Mucosa of descending colon (tissue), 3 donors: ENCODE measurements around the gene ZNF525. TPM values are rescaled to one million over a fixed set of nuclear protein-coding genes. Genes with fewer than 3 reads are reported as not detected.
"Not testable (repeated sequence)": the region's sequence is repeated elsewhere in the genome, so short reads cannot be mapped to it uniquely, and the experiment has no call there.

ENCODE experiments used
- ATAC-seq: fragments of 200-7000 bp; cut with Tn5 transposase; one replicate; pipeline ENCODE4 v1.9.1; 2020; ENCODE audit warnings: mild to moderate bottlenecking, moderate library complexity
- DNase-seq, 3 donors: peaks; one replicate each; pipeline ENCODE4 v3.0.0-alpha.2; 2020
- H3K36me3 ChIP-seq: fragments of 200-600 bp; one replicate; pipeline ENCODE4 v1.8.0; 2021; ENCODE audit warnings: low read depth, mild to moderate bottlenecking
- H3K4me1 ChIP-seq: fragments of 200-600 bp; one replicate; pipeline ENCODE4 v1.8.0; 2021; ENCODE audit warnings: low read depth, mild to moderate bottlenecking
- H3K4me3 ChIP-seq: fragments of 200-600 bp; one replicate; pipeline ENCODE4 v1.8.0; 2021; ENCODE audit warnings: mild to moderate bottlenecking
- H3K9me3 ChIP-seq: fragments of 200-600 bp; one replicate; pipeline ENCODE4 v1.8.0; 2021; ENCODE audit warnings: mild to moderate bottlenecking
- intact Hi-C, 2 donors: fragments of 100-400 bp; cut with DNase I in 1 of 2; cut with micrococcal nuclease in 1 of 2; formaldehyde crosslinking; loops; one replicate each; pipeline versions ENCODE4 v1.11.0 to v1.11.1; 2022; cut with DNase I, micrococcal nuclease
- long read RNA-seq, 2 donors: library from polyadenylated mRNA; unstranded; transcript quantifications; one replicate each; pipeline ENCODE4 v2.0.0, GENCODE V29; 2019 to 2021
- total RNA-seq, 3 donors: library from RNA; stranded (reverse); fragmentation: NEBNext Ultra II Directional in 2 of 3; extraction: Animal tissue kit (Norgen Biotek cat#: 25700) in 2 of 3; gene quantifications; one replicate each; pipeline versions ENCODE4 v1.2.1 to v1.2.4, GENCODE V29; 2021 to 2023
- TF ChIP-seq, protein P1 (sequence below): fragments of 200-600 bp; IDR thresholded peaks from one replicate; pipeline ENCODE4 v1.8.0; 2022; ENCODE audit warnings: antibody characterized with exemption, mild to moderate bottlenecking
- donor health status: DM: no; HTN: no; CAD: no; lungs with moderate emphysema.
- donor health status: DM: no; HTN: no; CAD: no.
- donor health status: DM: no; HTN: yes; CAD: no.

The ZNF525 gene
- total RNA-seq: 10 to 100 TPM; 11.9 to 18.3 (median 16.5) TPM
- long read RNA-seq, donor 1: 0 reads
- long read RNA-seq, donor 2: 0 reads

DNA sequence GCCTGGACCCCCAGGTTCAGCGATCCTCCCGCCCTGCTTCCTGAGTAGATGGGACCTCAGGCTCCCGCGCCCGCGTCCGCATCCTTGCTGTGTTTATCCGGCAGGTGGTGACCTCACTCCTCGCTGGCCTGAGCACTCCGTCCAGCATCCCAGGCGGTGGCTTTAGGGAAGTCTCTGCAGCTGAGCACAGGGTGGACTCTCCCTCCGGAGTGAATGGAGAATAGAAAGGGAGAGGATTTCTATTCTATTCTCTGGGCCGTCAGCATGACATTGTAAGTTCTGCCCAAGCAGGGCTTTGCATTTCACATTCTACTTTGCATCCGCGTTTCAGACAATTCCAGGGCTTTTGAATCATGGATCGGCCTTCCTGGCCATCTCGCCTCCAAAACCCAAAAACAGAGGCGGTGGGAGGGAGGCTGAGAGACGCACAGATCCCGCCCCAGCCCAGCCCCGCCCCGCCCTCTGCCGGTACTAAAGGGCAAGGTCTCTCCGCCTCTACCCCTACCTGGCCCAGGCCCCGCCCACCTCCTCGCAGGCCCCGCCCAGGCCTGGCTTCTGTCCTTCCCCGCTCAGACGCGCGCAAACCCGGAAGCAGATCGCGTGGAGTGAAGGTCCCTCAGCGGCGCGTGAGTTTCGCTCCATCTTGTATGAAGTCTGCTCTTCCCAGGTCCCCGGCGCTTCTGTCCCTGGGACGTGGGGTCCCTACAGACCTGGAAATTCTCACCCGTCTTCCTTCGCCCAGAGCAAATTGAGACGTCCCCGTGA, at the start of gene ZNF525:
Gene ZNF525, plus strand, starts transcription at position 572 of the 765 bp plus-strand sequence. CDS start 6,577 bp downstream, outside the sequence.
- Histone ChIP-seq H3K4me1 (no peaks in the 10 kb centered on the region), H3K4me3 (peak within 1 kb of the TSS; percentile 33), H3K9me3 (peaks cover 13% of the 10 kb centered on the region), H3K36me3 (no peaks in the 10 kb centered on the region)
- TF ChIP-seq, protein P1, sequence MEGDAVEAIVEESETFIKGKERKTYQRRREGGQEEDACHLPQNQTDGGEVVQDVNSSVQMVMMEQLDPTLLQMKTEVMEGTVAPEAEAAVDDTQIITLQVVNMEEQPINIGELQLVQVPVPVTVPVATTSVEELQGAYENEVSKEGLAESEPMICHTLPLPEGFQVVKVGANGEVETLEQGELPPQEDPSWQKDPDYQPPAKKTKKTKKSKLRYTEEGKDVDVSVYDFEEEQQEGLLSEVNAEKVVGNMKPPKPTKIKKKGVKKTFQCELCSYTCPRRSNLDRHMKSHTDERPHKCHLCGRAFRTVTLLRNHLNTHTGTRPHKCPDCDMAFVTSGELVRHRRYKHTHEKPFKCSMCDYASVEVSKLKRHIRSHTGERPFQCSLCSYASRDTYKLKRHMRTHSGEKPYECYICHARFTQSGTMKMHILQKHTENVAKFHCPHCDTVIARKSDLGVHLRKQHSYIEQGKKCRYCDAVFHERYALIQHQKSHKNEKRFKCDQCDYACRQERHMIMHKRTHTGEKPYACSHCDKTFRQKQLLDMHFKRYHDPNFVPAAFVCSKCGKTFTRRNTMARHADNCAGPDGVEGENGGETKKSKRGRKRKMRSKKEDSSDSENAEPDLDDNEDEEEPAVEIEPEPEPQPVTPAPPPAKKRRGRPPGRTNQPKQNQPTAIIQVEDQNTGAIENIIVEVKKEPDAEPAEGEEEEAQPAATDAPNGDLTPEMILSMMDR: peak; percentile 47
- intact Hi-C loops: no loop called here
- DNase-seq (peak; percentile 97 to 98 (median 97)), ATAC-seq (peak; percentile 100)

DNA sequence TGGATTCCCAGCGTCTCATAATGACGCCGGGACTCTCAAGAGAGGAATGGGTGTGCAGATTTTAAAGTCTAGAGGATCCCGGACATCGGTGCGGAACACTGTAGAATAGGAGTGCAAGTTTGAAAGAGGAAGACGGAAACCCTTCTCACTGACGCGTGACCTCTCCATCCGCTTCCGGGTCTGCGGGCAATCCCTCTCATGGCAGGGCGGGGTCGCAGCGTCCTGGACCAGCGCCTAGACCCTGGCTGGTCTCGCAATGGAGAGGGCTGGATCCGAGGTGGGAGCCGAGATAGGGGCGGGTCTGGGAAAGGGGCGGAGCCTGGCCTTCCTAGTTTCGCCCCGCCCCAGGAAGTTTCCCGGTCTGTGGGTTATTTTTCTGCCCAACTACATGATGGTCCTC, 36.5 kb upstream of the ZNF525 start:
- H3K36me3 ChIP-seq: no peaks in the 10 kb centered on the region
- ATAC-seq (no peak), DNase-seq (no peak)
- intact Hi-C loops: no loop called here
- H3K9me3 ChIP-seq: peaks cover 14% of the 10 kb centered on the region
- TF ChIP-seq, protein P1: no peak
- no peaks in the 10 kb centered on the region for H3K4me1 ChIP-seq
- H3K4me3 ChIP-seq: no peak overlapping the region

DNA sequence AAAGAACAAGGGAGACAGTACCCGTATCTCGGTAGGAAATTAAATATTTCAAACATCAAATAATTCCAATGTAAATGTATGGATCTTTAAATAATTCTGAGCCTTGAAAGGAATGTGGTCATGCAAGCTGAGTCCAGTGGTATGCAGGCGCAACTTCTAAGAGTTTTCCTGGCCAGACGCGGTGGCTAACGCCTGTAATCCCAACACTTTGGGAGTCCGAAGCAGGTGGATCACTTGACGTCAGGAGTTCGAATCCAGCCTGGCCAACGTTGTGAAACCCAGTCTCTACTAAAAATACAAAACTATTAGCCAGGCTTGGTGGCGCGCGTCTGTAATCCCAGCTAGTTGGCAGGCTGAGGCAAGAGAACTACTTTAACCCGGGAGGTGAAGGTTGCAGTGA, 33.0 kb upstream of the ZNF525 start:
- ATAC-seq (no peak), DNase-seq (no peak)
- Histone ChIP-seq H3K4me1 (peaks cover 3% of the 10 kb centered on the region), H3K4me3 (no peak overlapping the region), H3K9me3 (peaks cover 12% of the 10 kb centered on the region), H3K36me3 (no peaks in the 10 kb centered on the region)
- intact Hi-C loops: no loop called here
- TF ChIP-seq, protein P1: no peak

DNA sequence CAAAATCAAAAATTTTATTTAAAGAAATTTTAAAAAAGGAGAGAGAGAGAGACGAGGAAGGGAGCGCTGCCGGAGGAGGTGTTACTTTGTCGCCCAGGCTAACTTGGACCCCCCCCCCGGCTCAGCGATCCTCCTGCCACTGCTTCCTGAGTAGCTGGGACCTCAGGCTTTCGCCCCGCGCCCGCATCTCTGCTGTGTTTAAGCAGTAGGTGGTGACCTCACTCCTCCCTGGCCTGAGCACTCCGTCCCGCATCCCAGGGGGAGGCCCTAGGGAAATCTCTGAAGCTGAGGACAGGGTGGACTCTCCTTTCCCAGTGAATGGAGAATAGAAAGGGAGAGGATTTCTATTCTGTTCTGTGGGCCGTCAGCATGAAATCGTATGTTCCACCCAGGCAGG, 32.4 kb upstream of the ZNF525 start:
- DNase-seq (peak; percentile 43 to 68 (median 55)), ATAC-seq (peak; percentile 30)
- H3K36me3 ChIP-seq: no peaks in the 10 kb centered on the region
- TF ChIP-seq, protein P1: no peak
- H3K9me3 ChIP-seq: peaks cover 14% of the 10 kb centered on the region
- intact Hi-C loops: no loop called here
- H3K4me1 ChIP-seq: peaks cover 3% of the 10 kb centered on the region
- H3K4me3 ChIP-seq: peak overlapping the region; percentile 62

DNA sequence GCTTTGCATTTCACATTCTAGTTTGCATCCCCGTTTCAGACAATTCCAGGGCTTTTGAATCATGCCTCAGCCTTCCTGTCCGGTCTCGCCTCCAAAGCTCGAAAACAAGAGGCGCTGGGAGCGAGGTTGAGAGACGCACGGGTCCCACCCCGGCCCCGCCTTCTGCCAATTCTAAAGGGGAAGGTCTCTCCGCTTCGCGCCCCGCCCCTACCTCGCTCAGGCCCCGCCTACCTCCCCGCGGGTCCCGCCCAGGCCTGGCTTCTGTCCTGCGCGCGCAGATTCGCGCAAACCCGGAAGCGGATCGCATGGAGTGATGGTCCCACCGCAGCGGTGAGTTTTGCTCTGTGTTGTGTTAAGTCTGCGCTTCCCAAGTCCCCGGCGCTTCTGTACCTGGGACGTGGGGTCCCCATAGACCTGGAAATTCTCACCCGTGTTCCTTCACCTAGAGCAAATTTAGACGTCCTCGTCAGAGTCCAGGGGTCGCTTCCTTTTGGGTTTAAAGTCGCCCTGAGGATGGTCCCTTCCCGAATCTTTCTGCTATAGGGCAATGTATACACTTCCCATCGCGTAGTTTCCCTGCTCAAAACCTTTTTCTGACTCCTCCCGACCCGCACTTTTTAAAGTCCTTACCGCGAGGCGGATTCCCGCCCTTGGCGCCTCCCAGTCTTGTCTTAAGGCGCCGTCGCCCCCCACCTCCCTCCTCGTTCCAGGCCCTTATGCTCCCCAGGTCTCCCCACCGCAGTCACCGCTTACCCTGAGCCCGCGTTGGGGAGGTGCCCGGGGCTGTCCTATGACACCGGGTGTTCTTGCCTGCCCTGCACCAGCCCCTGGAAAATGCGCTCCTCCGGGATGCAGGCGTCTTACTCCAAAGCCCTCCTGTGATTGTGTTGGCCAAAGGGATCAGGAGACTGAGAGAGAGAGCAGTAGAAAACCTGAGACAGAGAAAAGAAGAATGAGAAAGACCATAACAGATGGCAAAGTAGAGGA, 31.7 kb upstream of the ZNF525 start, which contains the start of gene ZNF845:
Gene ZNF845, plus strand, starts transcription at position 287 of the 987 bp plus-strand sequence. CDS start 7,559 bp downstream, outside the sequence.
- ATAC-seq: peak; percentile 100
- intact Hi-C loops: no loop called here

DNA sequence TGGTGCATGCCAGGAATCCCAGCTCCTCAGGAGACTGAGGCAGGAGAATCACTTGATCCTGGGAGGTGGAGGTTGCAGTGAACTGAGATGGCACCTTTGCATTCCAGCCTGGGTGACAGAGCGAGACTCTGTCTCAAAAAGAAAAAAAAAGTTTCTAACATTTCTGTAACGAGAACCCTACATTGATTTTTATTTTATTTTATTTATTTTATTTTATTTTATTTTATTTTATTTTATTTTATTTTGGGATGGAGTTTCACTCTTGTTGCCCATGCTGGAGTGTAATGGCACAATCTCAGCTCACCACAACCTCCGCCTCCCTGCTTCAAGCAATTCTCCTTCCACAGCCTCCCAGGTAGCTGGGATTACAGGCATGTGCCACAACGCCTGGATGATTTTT, 21.1 kb upstream of the ZNF525 start:
- H3K4me1 ChIP-seq, H3K4me3 ChIP-seq, intact Hi-C loops, DNase-seq, ATAC-seq: not testable (repeated sequence)
- peaks cover 84% of the 10 kb centered on the region for H3K9me3 ChIP-seq
- peaks cover 18% of the 10 kb centered on the region for H3K36me3 ChIP-seq

More for the DNA sequence above, 31.7 kb upstream of the ZNF525 start, which contains the start of gene ZNF845:
- Histone ChIP-seq H3K9me3 (peaks cover 20% of the 10 kb centered on the region), H3K4me3 (peak within 1 kb of the TSS; percentile 62), H3K4me1 (peaks cover 3% of the 10 kb centered on the region), H3K36me3 (no peaks in the 10 kb centered on the region)
- TF ChIP-seq, protein P1: no peak
- DNase-seq: peak; percentile 96 to 99 (median 99)
